ENCODE measurements around the gene EBF3. TPM values are rescaled to one million over a fixed set of nuclear protein-coding genes. Genes with fewer than 3 reads are reported as not detected.

Gene EBF3
- total and polyA plus RNA-seq, 10 donors = 0.02 to 0.20 (median 0.13) TPM; not detected in 6

DNA sequence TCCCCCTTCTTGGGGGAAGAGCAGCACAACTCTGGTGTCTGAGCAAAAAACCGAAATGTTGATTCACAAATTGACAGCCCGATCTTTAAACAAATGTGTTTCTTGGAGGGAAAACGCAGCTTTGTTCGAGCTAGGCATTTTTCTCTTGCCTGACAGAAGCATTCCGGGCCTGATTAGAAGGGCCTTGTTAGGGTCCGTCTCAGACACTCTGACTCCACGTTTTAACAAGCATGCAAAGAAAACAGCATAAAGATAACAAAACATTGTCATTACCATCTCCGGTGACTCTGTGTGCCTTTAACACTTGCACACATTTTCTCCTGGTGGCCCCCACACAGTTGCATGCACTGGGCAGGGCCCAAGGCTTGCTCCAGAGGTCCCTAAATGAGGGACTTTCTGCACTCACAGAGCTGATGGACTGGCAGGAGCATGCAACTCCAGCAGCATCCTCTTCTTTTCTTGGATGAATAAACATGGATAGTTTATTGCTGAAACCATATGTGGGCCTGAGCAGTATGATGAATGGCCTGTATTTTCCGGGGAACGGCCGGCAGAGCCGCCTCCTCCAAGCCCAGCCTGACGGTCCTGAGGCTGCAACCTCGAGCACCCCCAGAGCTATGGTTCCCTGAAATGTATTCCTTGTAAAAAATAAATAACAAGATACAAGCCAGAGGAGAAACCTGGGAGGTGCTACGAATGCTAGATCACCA is 50.9 kb downstream of the EBF3 start:
- H3K36me3 ChIP-seq = no peaks in the 10 kb centered on the region
- peaks cover 0 to 30% (median 0%) of the 10 kb centered on the region in 7 donors for H3K27me3 ChIP-seq (replicated peaks in 1 of 7)
- 73 to 83% (median 79%) methylated on average over 15 of the region's 15 CpGs for WGBS, 5 donors
- intact Hi-C loops (cut with DNase I; ENCODE audit: low total_unique reads) = no loop called here
- H3K27ac ChIP-seq = no peak overlapping the region
- TF ChIP-seq POLR2AphosphoS5 (IDR thresholded peaks at IDR 0.05) (no peak), POLR2A (IDR thresholded peaks at IDR 0.05) (no peak)
- TF ChIP-seq, protein P1, sequence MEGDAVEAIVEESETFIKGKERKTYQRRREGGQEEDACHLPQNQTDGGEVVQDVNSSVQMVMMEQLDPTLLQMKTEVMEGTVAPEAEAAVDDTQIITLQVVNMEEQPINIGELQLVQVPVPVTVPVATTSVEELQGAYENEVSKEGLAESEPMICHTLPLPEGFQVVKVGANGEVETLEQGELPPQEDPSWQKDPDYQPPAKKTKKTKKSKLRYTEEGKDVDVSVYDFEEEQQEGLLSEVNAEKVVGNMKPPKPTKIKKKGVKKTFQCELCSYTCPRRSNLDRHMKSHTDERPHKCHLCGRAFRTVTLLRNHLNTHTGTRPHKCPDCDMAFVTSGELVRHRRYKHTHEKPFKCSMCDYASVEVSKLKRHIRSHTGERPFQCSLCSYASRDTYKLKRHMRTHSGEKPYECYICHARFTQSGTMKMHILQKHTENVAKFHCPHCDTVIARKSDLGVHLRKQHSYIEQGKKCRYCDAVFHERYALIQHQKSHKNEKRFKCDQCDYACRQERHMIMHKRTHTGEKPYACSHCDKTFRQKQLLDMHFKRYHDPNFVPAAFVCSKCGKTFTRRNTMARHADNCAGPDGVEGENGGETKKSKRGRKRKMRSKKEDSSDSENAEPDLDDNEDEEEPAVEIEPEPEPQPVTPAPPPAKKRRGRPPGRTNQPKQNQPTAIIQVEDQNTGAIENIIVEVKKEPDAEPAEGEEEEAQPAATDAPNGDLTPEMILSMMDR (IDR thresholded peaks at IDR 0.05 in 8 of 11, conservative IDR thresholded peaks at IDR 0.05 in 3 of 11) = no peak
- H3K4me1 ChIP-seq = no peaks in the 10 kb centered on the region
- no peak overlapping the region for H3K4me3 ChIP-seq
- H3K9me3 ChIP-seq = no peaks in the 10 kb centered on the region
- no peak for DNase-seq

- peaks cover 0 to 30% (median 0%) of the 10 kb centered on the region in 7 donors for H3K27me3 ChIP-seq (replicated peaks in 1 of 7)
- no peak overlapping the region for H3K4me3 ChIP-seq
- no peak for DNase-seq
- TF ChIP-seq, protein P1 (IDR thresholded peaks at IDR 0.05 in 8 of 11, conservative IDR thresholded peaks at IDR 0.05 in 3 of 11) = no peak
- TF ChIP-seq POLR2A (IDR thresholded peaks at IDR 0.05) = no peak
- TF ChIP-seq POLR2AphosphoS5 (IDR thresholded peaks at IDR 0.05) = no peak
- no peaks in the 10 kb centered on the region for H3K36me3 ChIP-seq
- H3K27ac ChIP-seq = no peak overlapping the region
- WGBS, 5 donors = 78 to 92% (median 87%) methylated on average over 8 to 11 of the region's 11 CpGs
- H3K4me1 ChIP-seq = no peaks in the 10 kb centered on the region
- intact Hi-C loops (cut with DNase I; ENCODE audit: low total_unique reads) = no loop called here
- no peaks in the 10 kb centered on the region for H3K9me3 ChIP-seq
Measured at GRCh38 chr10:129912166-129912917, 51.7 kb downstream of the EBF3 start.

DNA sequence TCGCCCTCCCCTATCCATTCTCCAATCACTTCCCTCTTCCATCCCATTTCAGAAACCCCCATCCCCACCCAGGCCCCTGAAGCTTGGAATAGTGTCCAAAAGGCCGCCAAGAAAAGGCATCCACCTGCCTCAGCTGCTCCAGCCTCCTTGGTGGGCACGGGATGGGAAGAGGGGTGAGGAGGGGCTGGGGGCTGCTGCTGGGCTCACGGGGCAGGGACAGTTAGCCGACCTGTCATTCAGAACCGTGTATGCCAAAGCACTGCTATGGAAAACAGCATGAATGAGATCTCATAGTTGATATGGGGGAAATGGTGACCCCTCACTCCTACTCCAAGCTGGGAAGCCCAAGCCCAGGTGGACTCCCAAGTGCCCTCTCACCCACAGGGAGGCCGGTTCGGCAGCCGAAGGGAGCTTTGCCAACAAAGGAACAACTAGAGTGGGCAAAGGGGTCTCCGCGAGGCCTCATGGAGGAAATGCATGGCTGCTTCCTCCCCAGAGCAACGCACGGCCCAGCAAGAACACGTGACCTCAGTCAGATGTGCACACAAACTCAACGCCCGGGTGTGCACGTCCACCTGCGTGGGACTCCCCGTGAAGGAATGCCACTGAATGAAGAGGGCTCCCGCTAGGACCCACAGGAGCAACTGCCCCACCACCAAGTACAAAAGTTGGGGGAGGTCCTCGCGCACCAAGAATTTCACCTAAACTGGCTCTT is 52.5 kb downstream of the EBF3 start:
- Histone ChIP-seq H3K9me3 (no peaks in the 10 kb centered on the region), H3K36me3 (no peaks in the 10 kb centered on the region), H3K27ac (no peak overlapping the region), H3K4me1 (no peaks in the 10 kb centered on the region), H3K4me3 (no peak overlapping the region), H3K27me3 (replicated peaks in 1 of 7) (peaks cover 0 to 30% (median 0%) of the 10 kb centered on the region in 7 donors)
- WGBS, 5 donors = 81 to 85% (median 83%) methylated on average over 21 to 22 of the region's 22 CpGs
- intact Hi-C loops (cut with DNase I; ENCODE audit: low total_unique reads) = no loop called here
- DNase-seq = peak; percentile 70
- TF ChIP-seq, protein P1 (IDR thresholded peaks at IDR 0.05 in 8 of 11, conservative IDR thresholded peaks at IDR 0.05 in 3 of 11) = no peak
- no peak for TF ChIP-seq POLR2AphosphoS5 (IDR thresholded peaks at IDR 0.05)
- no peak for TF ChIP-seq POLR2A (IDR thresholded peaks at IDR 0.05)
